Measurements from ENCODE around the gene SLC30A5.

- TF ChIP-seq CTCF (conservative IDR thresholded peaks at IDR 0.05; ENCODE audit: low read length) = no peak
- no peak for TF ChIP-seq EZH2phosphoT487 (IDR thresholded peaks at IDR 0.05; ENCODE audit: borderline replicate concordance, low read depth, low read length)
Measured at GRCh38 chr5:69160651-69161050, 66.8 kb downstream of the SLC30A5 start.

Measured in OCI-LY7 (cell line).